H1 (cell line): ENCODE results near the gene RTP1.

Experiments used
- CBX8 ChIP-seq: fragments of 300-800, 300-1000 bp; sonication (generic); IDR thresholded peaks from 2 replicates; pipeline ENCODE4 v1.7.1; 2016; ENCODE audit warnings: low read depth, low read length, borderline replicate concordance
- CHD2 ChIP-seq: IDR thresholded peaks from 2 replicates; pipeline ENCODE4 v1.6.1; 2012; ENCODE audit warnings: low read length, improper control_type of control experiment
- CTCF ChIP-seq, 3 experiments: IDR thresholded peaks; 1 replicate in 2 of 3; 2 replicates in 1 of 3; pipeline versions ENCODE4 v1.5.1 to v1.6.1; 2011; ENCODE audit warnings: low read length in 3 of 3, mild to moderate bottlenecking in 3 of 3, inconsistent platforms in 2 of 3, low read depth in 1 of 3, moderate library complexity in 1 of 3; ENCODE audit not compliant: insufficient read depth in 1 of 3; ENCODE audit errors: control extremely low read depth in 1 of 3
- FOSL1 ChIP-seq: IDR thresholded peaks from 2 replicates; pipeline ENCODE4 v1.6.1; 2011; ENCODE audit warnings: mild to moderate bottlenecking, low read depth, low read length, moderate library complexity; ENCODE audit not compliant: insufficient read depth
- POLR2A ChIP-seq, 2 experiments: IDR thresholded peaks; 1 replicate in 1 of 2; 2 replicates in 1 of 2; pipeline ENCODE4 v1.6.1; 2011; ENCODE audit warnings: low read depth in 2 of 2, low read length in 2 of 2, mild to moderate bottlenecking in 2 of 2; ENCODE audit errors: control extremely low read depth in 1 of 2
- POLR2AphosphoS5 ChIP-seq: IDR thresholded peaks from 2 replicates; pipeline ENCODE4 v1.6.1; 2011; ENCODE audit warnings: low read depth, low read length
- SP1 ChIP-seq: IDR thresholded peaks from 2 replicates; pipeline ENCODE4 v1.6.1; 2011; ENCODE audit warnings: low read depth, low read length

GRCh38 chr3:187198490-187198889 is 1.2 kb downstream of the RTP1 start:
- TF ChIP-seq CBX8 (no peak), CHD2 (no peak), SP1 (no peak), CTCF (IDR thresholded peaks at IDR 0.05; ENCODE audit: control extremely low read depth in 1 of 3, insufficient read depth in 1 of 3, low read depth in 1 of 3, low read length in 3 of 3) (no peak), POLR2AphosphoS5 (no peak), FOSL1 (no peak), POLR2A (IDR thresholded peaks at IDR 0.05; ENCODE audit: control extremely low read depth in 1 of 2, low read depth in 2 of 2, low read length in 2 of 2) (no peak)
